ENCODE data around the gene KCNT1. TPM values are rescaled to one million over a fixed set of nuclear protein-coding genes. Genes with fewer than 3 reads are reported as not detected.

KCNT1 gene
- polyA plus RNA-seq, 3 donors, result 0.06 to 0.08 (median 0.06) TPM

GRCh38 chr9:135697226-135697625 is 4.8 kb upstream of the KCNT1 start:
- DNase-seq (ENCODE audit: low read depth in 3 of 3, low spot score in 2 of 3), result no peak

GRCh38 chr9:135698236-135698635 is 3.7 kb upstream of the KCNT1 start:
- no peak for DNase-seq (ENCODE audit: low read depth in 3 of 3, low spot score in 2 of 3)

GRCh38 chr9:135698767-135699166 is 3.2 kb upstream of the KCNT1 start:
- DNase-seq (ENCODE audit: low read depth in 3 of 3, low spot score in 2 of 3), result no peak

- no peak for DNase-seq (ENCODE audit: low read depth in 3 of 3, low spot score in 2 of 3)
Observed at GRCh38 chr9:135699440-135699839, 2.5 kb upstream of the KCNT1 start, which contains the start of gene SOHLH1. Gene SOHLH1, minus strand, starts transcription at chr9:135699481. Its CDS starts 14 bp downstream, at chr9:135699467.

GRCh38 chr9:135700525-135700924 is 1.5 kb upstream of the KCNT1 start:
- no peak for DNase-seq (ENCODE audit: low read depth in 3 of 3, low spot score in 2 of 3)

GRCh38 chr9:135701067-135701958 is 672 bp upstream of the KCNT1 start:
- DNase-seq (ENCODE audit: low read depth in 3 of 3, low spot score in 2 of 3), result no peak

- no peak for DNase-seq (ENCODE audit: low read depth in 3 of 3, low spot score in 2 of 3)
Observed at GRCh38 chr9:135703726-135704125, 1.7 kb downstream of the KCNT1 start.

GRCh38 chr9:135704483-135704882 is 2.5 kb downstream of the KCNT1 start:
- DNase-seq (ENCODE audit: low read depth in 3 of 3, low spot score in 2 of 3), result no peak

GRCh38 chr9:135705376-135705775 is 3.4 kb downstream of the KCNT1 start:
- no peak for DNase-seq (ENCODE audit: low read depth in 3 of 3, low spot score in 2 of 3)

GRCh38 chr9:135706288-135706687 is 4.3 kb downstream of the KCNT1 start:
- no peak for DNase-seq (ENCODE audit: low read depth in 3 of 3, low spot score in 2 of 3)

GRCh38 chr9:135707252-135708138 is 5.5 kb downstream of the KCNT1 start:
- DNase-seq (ENCODE audit: low read depth in 3 of 3, low spot score in 2 of 3), result no peak

GRCh38 chr9:135708164-135708563 is 6.2 kb downstream of the KCNT1 start:
- DNase-seq (ENCODE audit: low read depth in 3 of 3, low spot score in 2 of 3), result no peak

- no peak for DNase-seq (ENCODE audit: low read depth in 3 of 3, low spot score in 2 of 3)
Observed at GRCh38 chr9:135711391-135711790, 9.4 kb downstream of the KCNT1 start.

- DNase-seq (ENCODE audit: low read depth in 3 of 3, low spot score in 2 of 3), result no peak
Observed at GRCh38 chr9:135711881-135712280, 9.9 kb downstream of the KCNT1 start.

GRCh38 chr9:135712613-135713295 is 10.8 kb downstream of the KCNT1 start:
- no peak for DNase-seq (ENCODE audit: low read depth in 3 of 3, low spot score in 2 of 3)

- peak in 1 of 3 donors; percentile 19 for DNase-seq (ENCODE audit: low read depth in 3 of 3, low spot score in 2 of 3)
Observed at GRCh38 chr9:135714242-135715055, 12.5 kb downstream of the KCNT1 start.

- no peak for DNase-seq (ENCODE audit: low read depth in 3 of 3, low spot score in 2 of 3)
Observed at GRCh38 chr9:135715056-135715595, 13.1 kb downstream of the KCNT1 start.

- DNase-seq (ENCODE audit: low read depth in 3 of 3, low spot score in 2 of 3), result no peak
Observed at GRCh38 chr9:135716045-135716444, 14.1 kb downstream of the KCNT1 start.

- DNase-seq (ENCODE audit: low read depth in 3 of 3, low spot score in 2 of 3), result no peak
Observed at GRCh38 chr9:135717410-135717809, 15.4 kb downstream of the KCNT1 start.

- no peak for DNase-seq (ENCODE audit: low read depth in 3 of 3, low spot score in 2 of 3)
Observed at GRCh38 chr9:135718616-135719015, 16.6 kb downstream of the KCNT1 start.

Data from right renal cortex interstitium (tissue), 3 donors.